K562 (cell line): Measurements from ENCODE around the gene ZNF641. TPM values are rescaled to one million over a fixed set of nuclear protein-coding genes. Genes with fewer than 3 reads are reported as not detected.
A peak's percentile ranks its signal among the peaks of the same experiment; 100 is the strongest.

Source experiments
- ATAC-seq: fragments of 200-7000 bp; cut with Tn5 transposase; 3 replicates; pipeline ENCODE4 v1.9.1; 2020; ENCODE audit warnings: moderate library complexity
- BruUV-seq: library from RNA; stranded (reverse); fragments of 400-500 nt; replicated peaks from 2 replicates; lab custom pipeline; 2021; lab: Mats Ljungman, UMichigan
- CTCF ChIA-PET: fragments of 300-600 bp; formaldehyde crosslinking; extraction: SDS; loops from one replicate; lab custom pipeline; 2021; ENCODE audit warnings: low intra/inter-chr PET ratio; lab: Yijun Ruan, JAX
- POLR2A ChIA-PET: fragments of 300-600, 350-650 bp; sonication (Branson Sonifier 250); formaldehyde crosslinking; extraction: SDS; loops from one replicate; lab custom pipeline; 2021; ENCODE audit warnings: antibody characterized with exemption, inconsistent platforms; lab: Yijun Ruan, JAX
- DNase-seq, 4 experiments: peaks; one replicate each; pipeline versions ENCODE4 v3.0.0 to v3.0.0-alpha.2; 2011 to 2018; ENCODE audit warnings: low spot score in 3 of 4, mixed read lengths in 3 of 4; ENCODE audit errors: extremely low read depth in 1 of 4
- FAIRE-seq: peaks from 2 replicates; lab custom pipeline; 2011; peaks lifted over from hg19 to GRCh38; lab: Jason Lieb, UNC
- H2AFZ ChIP-seq: 2 replicates; pipeline ENCODE4 v1.6.0; 2011; ENCODE audit warnings: low read depth, low read length, control low read depth, inconsistent platforms
- H3K27ac ChIP-seq: fragments of 200-600 bp; 3 replicates; pipeline ENCODE4 v1.8.0; 2011; ENCODE audit warnings: low read depth, mild to moderate bottlenecking, control low read depth, inconsistent platforms, low read length, moderate library complexity, mixed read lengths; ENCODE audit errors: extremely low read depth
- H3K27me3 ChIP-seq, 2 experiments: fragments of 300-600 bp in 1 of 2; 2 replicates in 1 of 2; 3 replicates in 1 of 2; pipeline versions ENCODE4 v1.6.0 to v1.8.0; 2011; ENCODE audit warnings: inconsistent platforms in 2 of 2, low read length in 2 of 2, mild to moderate bottlenecking in 1 of 2, mixed read lengths in 1 of 2, moderate library complexity in 1 of 2; ENCODE audit not compliant: control insufficient read depth in 2 of 2, insufficient read depth in 2 of 2
- H3K36me3 ChIP-seq: fragments of 300-600 bp; 3 replicates; pipeline ENCODE4 v1.8.0; 2011; ENCODE audit warnings: mild to moderate bottlenecking, low read length, inconsistent platforms; ENCODE audit not compliant: control insufficient read depth, insufficient read depth
- H3K4me1 ChIP-seq, 2 experiments: fragments of 200-600 bp in 1 of 2; replicated peaks in 1 of 2; 2 replicates in 1 of 2; 3 replicates in 1 of 2; pipeline versions ENCODE4 v1.5.1 to v1.8.0; 2011; ENCODE audit warnings: inconsistent platforms in 2 of 2, low read length in 2 of 2, mild to moderate bottlenecking in 1 of 2, mixed read lengths in 1 of 2, moderate library complexity in 1 of 2; ENCODE audit not compliant: control insufficient read depth in 2 of 2, insufficient read depth in 2 of 2
- H3K4me2 ChIP-seq: 2 replicates; pipeline ENCODE4 v1.6.1; 2011; ENCODE audit warnings: low read length, control low read depth, inconsistent platforms, mixed read lengths; ENCODE audit not compliant: insufficient read depth
- H3K4me3 ChIP-seq: fragments of 200-600 bp; sonication (generic), shearing (Covaris generic); 2 replicates; pipeline ENCODE4 v1.5.1; 2016; ENCODE audit warnings: control low read depth, inconsistent platforms
- H3K79me2 ChIP-seq: fragments of 200-600 bp; 3 replicates; pipeline ENCODE4 v1.8.0; 2011; ENCODE audit warnings: low read length, inconsistent platforms; ENCODE audit not compliant: control insufficient read depth, insufficient read depth
- H3K9ac ChIP-seq, 2 experiments: 2 replicates each; pipeline versions ENCODE4 v1.6.0 to v1.6.1; 2011; ENCODE audit warnings: low read depth in 2 of 2, low read length in 2 of 2, control low read depth in 1 of 2, inconsistent platforms in 1 of 2, mild to moderate bottlenecking in 1 of 2, mixed read lengths in 1 of 2; ENCODE audit not compliant: insufficient read depth in 1 of 2
- H3K9me1 ChIP-seq: one replicate; pipeline ENCODE4 v1.6.0; 2011; ENCODE audit warnings: inconsistent platforms, mild to moderate bottlenecking, low read length, moderate library complexity; ENCODE audit not compliant: control insufficient read depth, insufficient read depth
- H3K9me3 ChIP-seq: replicated peaks from 2 replicates; pipeline ENCODE4 v1.5.1; 2011; ENCODE audit warnings: low read depth, low read length, inconsistent platforms; ENCODE audit not compliant: control insufficient read depth, insufficient read depth
- H4K20me1 ChIP-seq: replicated peaks from 2 replicates; pipeline ENCODE4 v1.6.1; 2011; ENCODE audit warnings: low read length, inconsistent platforms, mixed read lengths; ENCODE audit not compliant: control insufficient read depth, insufficient read depth
- ATF1 ChIP-seq, 2 experiments: fragments of 450-650 bp in 1 of 2; IDR thresholded peaks; 2 replicates each; pipeline ENCODE4 v1.6.1; 2016; ENCODE audit warnings: missing compliant biosample characterization in 1 of 2, missing genetic modification characterization in 1 of 2
- BCOR ChIP-seq: fragments of 450-650 bp; IDR thresholded peaks from 2 replicates; pipeline ENCODE4 v1.6.1; 2016
- CHCHD3 ChIP-seq: fragments of 250-450 bp; sonication (Bioruptor Pico); IDR thresholded peaks from 2 replicates; pipeline ENCODE4 v2.1.2; 2022; ENCODE audit warnings: mild to moderate bottlenecking
- GATAD2A ChIP-seq: fragments of 450-650 bp; IDR thresholded peaks from 2 replicates; pipeline ENCODE4 v1.6.1; 2017
- HSF4 ChIP-seq: fragments of 250-450 bp; sonication (Bioruptor Pico); IDR thresholded peaks from 2 replicates; pipeline ENCODE4 v2.1.2; 2022; ENCODE audit warnings: mild to moderate bottlenecking, moderate library complexity, borderline replicate concordance
- MCM3 ChIP-seq: fragments of 450-650 bp; IDR thresholded peaks from 2 replicates; pipeline ENCODE4 v1.6.1; 2016
- NR1H2 ChIP-seq: sonication (generic); formaldehyde crosslinking; IDR thresholded peaks from 2 replicates; pipeline ENCODE4 v1.4.0; 2020; ENCODE audit warnings: mild to moderate bottlenecking, missing genetic modification reagents
- PHTF2 ChIP-seq: fragments of 250-450 bp; sonication (Bioruptor Pico); IDR thresholded peaks from 2 replicates; pipeline ENCODE4 v1.5.0; 2021; ENCODE audit warnings: mild to moderate bottlenecking
- RAD21 ChIP-seq, 2 experiments: fragments of 250-450 bp in 1 of 2; fragments of 450-650 bp in 1 of 2; sonication (Bioruptor Pico) in 1 of 2; formaldehyde crosslinking in 1 of 2; IDR thresholded peaks in 1 of 2; conservative IDR thresholded peaks in 1 of 2; 2 replicates each; pipeline versions ENCODE4 v1.4.0 to v1.8.0; 2020 to 2022; ENCODE audit warnings: mild to moderate bottlenecking in 2 of 2, moderate library complexity in 1 of 2
- XRCC4 ChIP-seq: IDR thresholded peaks from one replicate; pipeline ENCODE4 v1.6.1; 2011; ENCODE audit not compliant: insufficient read depth, insufficient read length; ENCODE audit errors: extremely low read depth
- ZFPM2 ChIP-seq: fragments of 250-450 bp; sonication (Bioruptor Pico); IDR thresholded peaks from 2 replicates; pipeline ENCODE4 v1.5.1; 2022; ENCODE audit warnings: mild to moderate bottlenecking
- ZFX ChIP-seq: sonication (generic); formaldehyde crosslinking; IDR thresholded peaks from 2 replicates; pipeline ENCODE4 v1.8.0; 2022; ENCODE audit warnings: mild to moderate bottlenecking, missing genetic modification reagents, moderate library complexity
- ZNF175 ChIP-seq: fragments of 200-800 bp; sonication (Bioruptor generic); IDR thresholded peaks from 2 replicates; pipeline ENCODE4 v1.6.1; 2016; ENCODE audit warnings: low read depth, mild to moderate bottlenecking, missing genetic modification characterization, missing compliant biosample characterization
- ZNF263 ChIP-seq: sonication (generic); formaldehyde crosslinking; IDR thresholded peaks from 2 replicates; pipeline ENCODE4 v1.8.0; 2022; ENCODE audit warnings: mild to moderate bottlenecking, missing genetic modification reagents, borderline replicate concordance
- ZNF75A ChIP-seq: fragments of 450-650 bp; formaldehyde crosslinking; IDR thresholded peaks from 2 replicates; pipeline ENCODE4 v1.4.0; 2020; ENCODE audit warnings: mild to moderate bottlenecking
- ZNF76 ChIP-seq: fragments of 250-450 bp; sonication (Bioruptor Pico); IDR thresholded peaks from 2 replicates; pipeline ENCODE4 v1.4.0; 2020; ENCODE audit warnings: mild to moderate bottlenecking, moderate library complexity, borderline replicate concordance
- in situ Hi-C: fragments of 300-500 bp; cut with MboI; formaldehyde crosslinking; loops from 4 replicates; pipeline ENCODE4 v1.15.0; 2018; ENCODE audit warnings: inconsistent platforms, mixed read lengths
- intact Hi-C: fragments of 100-400 bp; cut with micrococcal nuclease; formaldehyde crosslinking; loops from 2 replicates; pipeline ENCODE4 v1.14.2; 2022
- polyA plus RNA-seq, 8 experiments: library from polyadenylated mRNA; depleted of rRNA in 4 of 8; stranded (reverse) in 5 of 8; unstranded in 3 of 8; fragments of >200 nt; fragmentation: Nextera tagmentation in 2 of 8; fragmentation: Illumina TruSeq in 1 of 8; extraction: Ambion mirVana in 2 of 8; extraction: Trizol in 1 of 8; gene quantifications; 2 replicates each; pipeline versions ENCODE4 v1.2.1 to v1.2.3, GENCODE V29; 2011 to 2014; ENCODE audit warnings: inconsistent platforms in 1 of 8, missing spikeins in 1 of 8
- total RNA-seq, 7 experiments: library from RNA; depleted of rRNA in 6 of 7; stranded (reverse); fragments of >200 nt in 6 of 7; fragmentation: Illumina TruSeq in 2 of 7; extraction: Trizol in 2 of 7; gene quantifications; 2 replicates each; pipeline versions ENCODE4 v1.2.1 to v1.2.3, GENCODE V29; 2011 to 2021; ENCODE audit warnings: low replicate concordance in 1 of 7
- TF ChIP-seq, protein P1 (sequence below), 3 experiments: IDR thresholded peaks in 2 of 3; conservative IDR thresholded peaks in 1 of 3; 2 replicates each; pipeline ENCODE4 v1.5.1; 2011 to 2012; ENCODE audit warnings: low read length in 3 of 3, mild to moderate bottlenecking in 3 of 3, control low read depth in 2 of 3, improper control_type of control experiment in 1 of 3, inconsistent platforms in 1 of 3, low read depth in 1 of 3, mixed read lengths in 1 of 3, moderate library complexity in 1 of 3; ENCODE audit not compliant: insufficient read depth in 2 of 3
- TF ChIP-seq, protein P2 (sequence below): IDR thresholded peaks from 3 replicates; pipeline ENCODE4 v1.6.1; 2011; ENCODE audit warnings: borderline replicate concordance, mild to moderate bottlenecking; ENCODE audit not compliant: insufficient read length, insufficient read depth

ZNF641 gene
- total and polyA plus RNA-seq, 9 of the 15 experiments (the other 6 are each of a cell fraction or from before 2014, with no cell fraction given) = 2.5 to 15.6 (median 9.2) TPM

DNA sequence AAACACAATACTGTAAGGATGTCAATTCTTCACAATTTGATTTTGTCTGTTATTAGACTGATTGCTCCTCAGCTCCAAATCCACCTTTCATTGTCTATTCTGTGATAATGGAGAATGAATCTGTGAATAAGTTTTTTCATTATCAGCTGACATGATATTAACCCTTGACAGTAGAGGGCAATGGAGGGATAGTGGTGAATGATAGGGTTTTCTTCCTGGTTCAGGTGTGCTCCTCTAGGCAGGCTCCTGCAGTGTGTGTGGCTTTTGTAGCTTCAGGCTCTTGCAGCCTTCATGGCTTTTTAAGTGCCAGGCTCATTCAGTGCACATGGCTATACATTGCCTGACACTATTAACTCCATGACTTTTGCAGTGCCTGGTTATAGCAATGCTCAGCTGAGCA lies 23.4 kb upstream of the ZNF641 start:
- no peak for DNase-seq
- H4K20me1 ChIP-seq = no peaks in the 10 kb centered on the region
- H3K9ac ChIP-seq = no peak overlapping the region
- no TSS peak for BruUV-seq
- no peaks in the 10 kb centered on the region for H3K36me3 ChIP-seq
- no peak overlapping the region for H3K4me2 ChIP-seq
- POLR2A ChIA-PET = no interaction called here
- H3K79me2 ChIP-seq = no peaks in the 10 kb centered on the region
- no peaks in the 10 kb centered on the region for H3K9me3 ChIP-seq
- no peak for TF ChIP-seq ZFPM2 (CRISPR knock-in tag)
- TF ChIP-seq MCM3 = no peak
- TF ChIP-seq, protein P1, sequence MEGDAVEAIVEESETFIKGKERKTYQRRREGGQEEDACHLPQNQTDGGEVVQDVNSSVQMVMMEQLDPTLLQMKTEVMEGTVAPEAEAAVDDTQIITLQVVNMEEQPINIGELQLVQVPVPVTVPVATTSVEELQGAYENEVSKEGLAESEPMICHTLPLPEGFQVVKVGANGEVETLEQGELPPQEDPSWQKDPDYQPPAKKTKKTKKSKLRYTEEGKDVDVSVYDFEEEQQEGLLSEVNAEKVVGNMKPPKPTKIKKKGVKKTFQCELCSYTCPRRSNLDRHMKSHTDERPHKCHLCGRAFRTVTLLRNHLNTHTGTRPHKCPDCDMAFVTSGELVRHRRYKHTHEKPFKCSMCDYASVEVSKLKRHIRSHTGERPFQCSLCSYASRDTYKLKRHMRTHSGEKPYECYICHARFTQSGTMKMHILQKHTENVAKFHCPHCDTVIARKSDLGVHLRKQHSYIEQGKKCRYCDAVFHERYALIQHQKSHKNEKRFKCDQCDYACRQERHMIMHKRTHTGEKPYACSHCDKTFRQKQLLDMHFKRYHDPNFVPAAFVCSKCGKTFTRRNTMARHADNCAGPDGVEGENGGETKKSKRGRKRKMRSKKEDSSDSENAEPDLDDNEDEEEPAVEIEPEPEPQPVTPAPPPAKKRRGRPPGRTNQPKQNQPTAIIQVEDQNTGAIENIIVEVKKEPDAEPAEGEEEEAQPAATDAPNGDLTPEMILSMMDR (IDR thresholded peaks at IDR 0.05 in 2 of 3, conservative IDR thresholded peaks at IDR 0.05 in 1 of 3; ENCODE audit: insufficient read depth in 2 of 3, low read depth in 1 of 3, low read length in 3 of 3) = peak in 1 of 3 experiments; percentile 24; a peak in 2 of 6 replicates
- TF ChIP-seq HSF4 = no peak
- no peak for TF ChIP-seq ATF1 (CRISPR knock-in tag; IDR thresholded peaks at IDR 0.05)
- no peak for TF ChIP-seq ATF1 (tag; IDR thresholded peaks at IDR 0.05)
- TF ChIP-seq, protein P2, sequence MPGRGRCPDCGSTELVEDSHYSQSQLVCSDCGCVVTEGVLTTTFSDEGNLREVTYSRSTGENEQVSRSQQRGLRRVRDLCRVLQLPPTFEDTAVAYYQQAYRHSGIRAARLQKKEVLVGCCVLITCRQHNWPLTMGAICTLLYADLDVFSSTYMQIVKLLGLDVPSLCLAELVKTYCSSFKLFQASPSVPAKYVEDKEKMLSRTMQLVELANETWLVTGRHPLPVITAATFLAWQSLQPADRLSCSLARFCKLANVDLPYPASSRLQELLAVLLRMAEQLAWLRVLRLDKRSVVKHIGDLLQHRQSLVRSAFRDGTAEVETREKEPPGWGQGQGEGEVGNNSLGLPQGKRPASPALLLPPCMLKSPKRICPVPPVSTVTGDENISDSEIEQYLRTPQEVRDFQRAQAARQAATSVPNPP = no peak
- TF ChIP-seq ZNF75A = no peak
- peak in 1 of 2 experiments; percentile 39; a peak in 1 of 4 replicates for TF ChIP-seq RAD21 (CRISPR knock-in tag; conservative IDR thresholded peaks at IDR 0.05 in 1 of 2, IDR thresholded peaks at IDR 0.05 in 1 of 2)
- TF ChIP-seq XRCC4 = no peak
- TF ChIP-seq ZNF263 = no peak
- TF ChIP-seq PHTF2 (CRISPR knock-in tag) = no peak
- no peak for TF ChIP-seq NR1H2
- no peak for TF ChIP-seq GATAD2A
- TF ChIP-seq ZNF175 (CRISPR knock-in tag) = no peak
- TF ChIP-seq BCOR = no peak
- TF ChIP-seq ZFX (CRISPR knock-in tag) = no peak
- TF ChIP-seq ZNF76 (CRISPR knock-in tag) = no peak
- no peak for TF ChIP-seq CHCHD3 (CRISPR knock-in tag)
- TF ChIP-seq, all 486 proteins: peak for 2
- Histone ChIP-seq H3K4me1 (no peaks in the 10 kb centered on the region), H2AFZ (no peak overlapping the region), H3K27ac (no peak overlapping the region), H3K4me3 (no peak overlapping the region), H3K9me1 (no peaks in the 10 kb centered on the region), H3K27me3 (no peaks in the 10 kb centered on the region)
- CTCF ChIA-PET = no interaction called here
- intact Hi-C loops (no loop called here), in situ Hi-C loops (no loop called here)
- FAIRE-seq (no peak), ATAC-seq (no peak)
